ENCODE results near the gene WNT5B.
"Not testable (repeated sequence)": the region's sequence is repeated elsewhere in the genome, so short reads cannot be mapped to it uniquely, and the experiment has no call there.

Gene WNT5B

GRCh38 chr12:1591034-1591433, 38.0 kb upstream of the WNT5B start:
- FAIRE-seq (no peak), DNase-seq (ENCODE audit: insufficient read length) (no peak)

GRCh38 chr12:1591543-1591942, 37.5 kb upstream of the WNT5B start:
- TF ChIP-seq TAF1 (IDR thresholded peaks at IDR 0.05; ENCODE audit: borderline replicate concordance, low read depth, low read length) (no peak), POLR2A (IDR thresholded peaks at IDR 0.05; ENCODE audit: low read depth, low read length) (no peak), POLR2AphosphoS5 (IDR thresholded peaks at IDR 0.05; ENCODE audit: low read depth, low read length) (no peak)
- DNase-seq (ENCODE audit: insufficient read length): no peak
- FAIRE-seq: no peak

More at GRCh38 chr12:1591034-1591433, 38.0 kb upstream of the WNT5B start:
- no peak for TF ChIP-seq TAF1 (IDR thresholded peaks at IDR 0.05; ENCODE audit: borderline replicate concordance, low read depth, low read length)
- TF ChIP-seq POLR2AphosphoS5 (IDR thresholded peaks at IDR 0.05; ENCODE audit: low read depth, low read length): no peak
- TF ChIP-seq POLR2A (IDR thresholded peaks at IDR 0.05; ENCODE audit: low read depth, low read length): no peak

GRCh38 chr12:1592444-1593173, 36.4 kb upstream of the WNT5B start:
- no peak for TF ChIP-seq TAF1 (IDR thresholded peaks at IDR 0.05; ENCODE audit: borderline replicate concordance, low read depth, low read length)
- TF ChIP-seq POLR2A (IDR thresholded peaks at IDR 0.05; ENCODE audit: low read depth, low read length): no peak; the same call in 1 of the 2 replicates
- TF ChIP-seq POLR2AphosphoS5 (IDR thresholded peaks at IDR 0.05; ENCODE audit: low read depth, low read length): no peak
- DNase-seq (ENCODE audit: insufficient read length): peak; percentile 36
- FAIRE-seq: peak; percentile 91

GRCh38 chr12:1593174-1594005, 35.6 kb upstream of the WNT5B start:
- FAIRE-seq (peak; percentile 33), DNase-seq (ENCODE audit: insufficient read length) (no peak)
- TF ChIP-seq TAF1 (IDR thresholded peaks at IDR 0.05; ENCODE audit: borderline replicate concordance, low read depth, low read length): no peak
- peak; percentile 29; the same call in 1 of the 2 replicates for TF ChIP-seq POLR2AphosphoS5 (IDR thresholded peaks at IDR 0.05; ENCODE audit: low read depth, low read length)

- DNase-seq (ENCODE audit: insufficient read length) (no peak), FAIRE-seq (no peak)
- TF ChIP-seq POLR2A (IDR thresholded peaks at IDR 0.05; ENCODE audit: low read depth, low read length) (no peak), POLR2AphosphoS5 (IDR thresholded peaks at IDR 0.05; ENCODE audit: low read depth, low read length) (no peak), TAF1 (IDR thresholded peaks at IDR 0.05; ENCODE audit: borderline replicate concordance, low read depth, low read length) (no peak)
Observed at GRCh38 chr12:1594006-1594260, 35.1 kb upstream of the WNT5B start.

- DNase-seq (ENCODE audit: insufficient read length) (peak; percentile 65), FAIRE-seq (peak; percentile 83)
- TF ChIP-seq POLR2AphosphoS5 (IDR thresholded peaks at IDR 0.05; ENCODE audit: low read depth, low read length) (0 out of 2 replicates have a peak, but pooled peaks have one; percentile 18), TAF1 (IDR thresholded peaks at IDR 0.05; ENCODE audit: borderline replicate concordance, low read depth, low read length) (no peak), POLR2A (IDR thresholded peaks at IDR 0.05; ENCODE audit: low read depth, low read length) (peak; percentile 68)
Observed at GRCh38 chr12:1594261-1595025, 34.6 kb upstream of the WNT5B start, which contains the start of gene FBXL14. Gene FBXL14, minus strand, starts transcription at chr12:1594581. Its CDS starts 515 bp downstream, at chr12:1594066.

- DNase-seq (ENCODE audit: insufficient read length) (no peak), FAIRE-seq (no peak)
- TF ChIP-seq POLR2AphosphoS5 (IDR thresholded peaks at IDR 0.05; ENCODE audit: low read depth, low read length) (no peak), POLR2A (IDR thresholded peaks at IDR 0.05; ENCODE audit: low read depth, low read length) (no peak), TAF1 (IDR thresholded peaks at IDR 0.05; ENCODE audit: borderline replicate concordance, low read depth, low read length) (no peak)
Observed at GRCh38 chr12:1595026-1595561, 33.9 kb upstream of the WNT5B start.

- DNase-seq (ENCODE audit: insufficient read length): no peak
- TF ChIP-seq POLR2AphosphoS5 (IDR thresholded peaks at IDR 0.05; ENCODE audit: low read depth, low read length) (no peak), TAF1 (IDR thresholded peaks at IDR 0.05; ENCODE audit: borderline replicate concordance, low read depth, low read length) (no peak), POLR2A (IDR thresholded peaks at IDR 0.05; ENCODE audit: low read depth, low read length) (no peak)
- FAIRE-seq: no peak
Observed at GRCh38 chr12:1595690-1596347, 33.2 kb upstream of the WNT5B start.

- TF ChIP-seq POLR2A (IDR thresholded peaks at IDR 0.05; ENCODE audit: low read depth, low read length) (no peak), TAF1 (IDR thresholded peaks at IDR 0.05; ENCODE audit: borderline replicate concordance, low read depth, low read length) (no peak), POLR2AphosphoS5 (IDR thresholded peaks at IDR 0.05; ENCODE audit: low read depth, low read length) (no peak)
- DNase-seq (ENCODE audit: insufficient read length) (no peak), FAIRE-seq (no peak)
Observed at GRCh38 chr12:1598757-1599156, 30.3 kb upstream of the WNT5B start.

GRCh38 chr12:1602706-1603105, 26.3 kb upstream of the WNT5B start:
- FAIRE-seq; DNase-seq (ENCODE audit: insufficient read length): not testable (repeated sequence)

Measured in GM12892 (cell line).